Osteoblast (primary cell): ENCODE data around the gene RAMP3. TPM values are rescaled to one million over a fixed set of nuclear protein-coding genes. Genes with fewer than 3 reads are reported as not detected.

Experiments used
- DNase-seq: peaks from one replicate; pipeline ENCODE4 v3.0.0; 2011; ENCODE audit warnings: low spot score, mixed read lengths; ENCODE audit not compliant: insufficient read length; ENCODE audit errors: missing footprints
- H2AFZ ChIP-seq: 2 replicates; pipeline ENCODE4 v1.6.0; 2011; ENCODE audit warnings: mild to moderate bottlenecking, low read length
- H3K27ac ChIP-seq: 2 replicates; pipeline ENCODE4 v1.5.1; 2011; ENCODE audit warnings: mild to moderate bottlenecking, low read depth, low read length, moderate library complexity
- H3K27me3 ChIP-seq: 2 replicates; pipeline ENCODE4 v1.6.0; 2012; ENCODE audit warnings: mild to moderate bottlenecking, control low read depth, inconsistent platforms, low read length, moderate library complexity; ENCODE audit not compliant: insufficient read depth
- H3K36me3 ChIP-seq: 2 replicates; pipeline ENCODE4 v1.5.1; 2011; ENCODE audit warnings: mild to moderate bottlenecking, low read length, control low read depth, moderate library complexity; ENCODE audit not compliant: insufficient read depth
- H3K4me1 ChIP-seq: 2 replicates; pipeline ENCODE4 v1.5.1; 2011; ENCODE audit warnings: mild to moderate bottlenecking, low read length, control low read depth, moderate library complexity; ENCODE audit not compliant: insufficient read depth
- H3K4me2 ChIP-seq: 2 replicates; pipeline ENCODE4 v1.6.0; 2011; ENCODE audit warnings: mild to moderate bottlenecking, low read length; ENCODE audit not compliant: insufficient read depth
- H3K4me3 ChIP-seq: fragments of 200-600 bp; sonication (generic); 3 replicates; pipeline ENCODE4 v1.5.1; 2012; ENCODE audit warnings: mild to moderate bottlenecking, low read length, inconsistent platforms; ENCODE audit not compliant: insufficient read depth
- H3K79me2 ChIP-seq: 2 replicates; pipeline ENCODE4 v1.6.0; 2012; ENCODE audit warnings: mild to moderate bottlenecking, low read length, control low read depth, inconsistent platforms; ENCODE audit not compliant: insufficient read depth
- H3K9me3 ChIP-seq: 2 replicates; pipeline ENCODE4 v1.5.1; 2011; ENCODE audit warnings: low read depth, low read length, control low read depth
- H4K20me1 ChIP-seq: 2 replicates; pipeline ENCODE4 v1.6.0; 2012; ENCODE audit warnings: mild to moderate bottlenecking, low read length, control low read depth; ENCODE audit not compliant: insufficient read depth
- total RNA-seq: library from RNA; depleted of rRNA; stranded (reverse); fragments of >200 nt; gene quantifications from 2 replicates; pipeline ENCODE4 v1.2.3, GENCODE V29; 2012
- TF ChIP-seq, protein P1 (sequence below): IDR thresholded peaks from 2 replicates; pipeline ENCODE4 v1.5.1; 2011; ENCODE audit warnings: mild to moderate bottlenecking, low read depth, low read length, moderate library complexity; ENCODE audit errors: extremely low read depth

The RAMP3 gene
- total RNA-seq, 1 donor, result not detected

DNA sequence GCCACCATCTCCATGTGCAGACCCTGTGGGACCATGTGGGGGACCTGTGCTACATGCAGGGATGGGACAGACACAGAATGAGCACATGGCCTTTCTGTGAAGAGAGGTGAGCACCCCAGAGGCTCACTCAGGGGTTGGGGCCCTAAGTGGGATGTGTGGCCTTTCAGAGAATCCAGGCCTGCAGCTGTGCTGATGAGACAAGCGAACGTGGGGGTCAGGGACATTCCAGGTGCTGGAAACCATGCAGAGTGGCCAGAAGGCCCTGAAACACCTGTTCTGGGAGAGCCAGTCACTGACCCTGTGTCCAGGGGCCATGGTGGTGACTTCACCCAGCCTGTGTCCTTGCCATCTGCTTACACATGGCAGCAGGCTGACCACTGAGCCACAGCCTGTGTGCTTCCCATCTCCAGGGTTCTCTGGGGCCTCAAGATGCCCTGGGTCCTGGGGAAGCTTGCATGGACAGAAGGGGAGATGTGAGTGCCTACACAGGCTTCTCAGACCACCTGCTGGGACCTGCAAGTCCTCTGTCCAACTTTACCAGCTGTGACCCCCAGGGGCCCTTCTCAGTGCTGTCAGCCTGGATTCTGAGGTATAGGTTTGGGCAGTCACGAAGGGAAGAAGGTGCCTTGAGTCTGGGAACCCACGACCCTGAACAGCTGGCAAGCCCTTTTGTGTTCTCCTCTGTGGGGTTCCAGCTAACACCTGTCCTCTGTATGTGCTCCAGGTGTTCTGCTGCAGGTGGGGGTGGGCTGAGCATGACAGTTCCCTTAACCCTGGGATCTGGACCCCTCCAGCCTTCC, 17.6 kb downstream of the RAMP3 start:
- Histone ChIP-seq H4K20me1 (no peaks in the 10 kb centered on the region), H3K79me2 (no peaks in the 10 kb centered on the region), H3K27ac (no peak overlapping the region), H3K4me3 (no peak overlapping the region), H3K4me2 (no peak overlapping the region), H2AFZ (no peak overlapping the region), H3K4me1 (no peaks in the 10 kb centered on the region), H3K27me3 (peaks cover 9% of the 10 kb centered on the region), H3K36me3 (no peaks in the 10 kb centered on the region), H3K9me3 (no peaks in the 10 kb centered on the region)
- TF ChIP-seq, protein P1, sequence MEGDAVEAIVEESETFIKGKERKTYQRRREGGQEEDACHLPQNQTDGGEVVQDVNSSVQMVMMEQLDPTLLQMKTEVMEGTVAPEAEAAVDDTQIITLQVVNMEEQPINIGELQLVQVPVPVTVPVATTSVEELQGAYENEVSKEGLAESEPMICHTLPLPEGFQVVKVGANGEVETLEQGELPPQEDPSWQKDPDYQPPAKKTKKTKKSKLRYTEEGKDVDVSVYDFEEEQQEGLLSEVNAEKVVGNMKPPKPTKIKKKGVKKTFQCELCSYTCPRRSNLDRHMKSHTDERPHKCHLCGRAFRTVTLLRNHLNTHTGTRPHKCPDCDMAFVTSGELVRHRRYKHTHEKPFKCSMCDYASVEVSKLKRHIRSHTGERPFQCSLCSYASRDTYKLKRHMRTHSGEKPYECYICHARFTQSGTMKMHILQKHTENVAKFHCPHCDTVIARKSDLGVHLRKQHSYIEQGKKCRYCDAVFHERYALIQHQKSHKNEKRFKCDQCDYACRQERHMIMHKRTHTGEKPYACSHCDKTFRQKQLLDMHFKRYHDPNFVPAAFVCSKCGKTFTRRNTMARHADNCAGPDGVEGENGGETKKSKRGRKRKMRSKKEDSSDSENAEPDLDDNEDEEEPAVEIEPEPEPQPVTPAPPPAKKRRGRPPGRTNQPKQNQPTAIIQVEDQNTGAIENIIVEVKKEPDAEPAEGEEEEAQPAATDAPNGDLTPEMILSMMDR, result no peak
- DNase-seq, result no peak

DNA sequence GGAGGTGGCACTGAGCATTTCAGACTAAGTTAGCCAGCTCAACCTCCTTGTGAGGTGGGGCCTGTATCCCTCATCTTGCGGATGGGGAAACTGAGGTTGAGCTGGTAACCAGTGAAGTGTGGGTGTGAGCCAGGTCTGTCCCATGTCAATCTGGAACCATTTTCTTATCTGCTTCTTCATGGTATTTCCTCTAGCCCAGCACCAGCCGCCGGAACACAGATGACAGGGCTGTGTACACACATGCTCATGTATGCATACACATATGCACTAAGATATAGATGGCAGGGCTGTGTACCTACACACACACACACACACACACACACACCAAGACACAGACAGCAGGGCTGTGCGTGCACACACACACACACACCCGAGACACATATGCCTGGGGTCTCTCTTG, 18.5 kb downstream of the RAMP3 start:
- no peaks in the 10 kb centered on the region for H3K79me2 ChIP-seq
- no peak for DNase-seq
- no peaks in the 10 kb centered on the region for H3K36me3 ChIP-seq
- peaks cover 10% of the 10 kb centered on the region for H3K27me3 ChIP-seq
- no peaks in the 10 kb centered on the region for H4K20me1 ChIP-seq
- no peak overlapping the region for H3K4me3 ChIP-seq
- H3K4me1 ChIP-seq, result no peaks in the 10 kb centered on the region
- no peak overlapping the region for H2AFZ ChIP-seq
- no peak overlapping the region for H3K27ac ChIP-seq
- no peak overlapping the region for H3K4me2 ChIP-seq
- H3K9me3 ChIP-seq, result no peaks in the 10 kb centered on the region
- TF ChIP-seq, protein P1, result no peak

DNA sequence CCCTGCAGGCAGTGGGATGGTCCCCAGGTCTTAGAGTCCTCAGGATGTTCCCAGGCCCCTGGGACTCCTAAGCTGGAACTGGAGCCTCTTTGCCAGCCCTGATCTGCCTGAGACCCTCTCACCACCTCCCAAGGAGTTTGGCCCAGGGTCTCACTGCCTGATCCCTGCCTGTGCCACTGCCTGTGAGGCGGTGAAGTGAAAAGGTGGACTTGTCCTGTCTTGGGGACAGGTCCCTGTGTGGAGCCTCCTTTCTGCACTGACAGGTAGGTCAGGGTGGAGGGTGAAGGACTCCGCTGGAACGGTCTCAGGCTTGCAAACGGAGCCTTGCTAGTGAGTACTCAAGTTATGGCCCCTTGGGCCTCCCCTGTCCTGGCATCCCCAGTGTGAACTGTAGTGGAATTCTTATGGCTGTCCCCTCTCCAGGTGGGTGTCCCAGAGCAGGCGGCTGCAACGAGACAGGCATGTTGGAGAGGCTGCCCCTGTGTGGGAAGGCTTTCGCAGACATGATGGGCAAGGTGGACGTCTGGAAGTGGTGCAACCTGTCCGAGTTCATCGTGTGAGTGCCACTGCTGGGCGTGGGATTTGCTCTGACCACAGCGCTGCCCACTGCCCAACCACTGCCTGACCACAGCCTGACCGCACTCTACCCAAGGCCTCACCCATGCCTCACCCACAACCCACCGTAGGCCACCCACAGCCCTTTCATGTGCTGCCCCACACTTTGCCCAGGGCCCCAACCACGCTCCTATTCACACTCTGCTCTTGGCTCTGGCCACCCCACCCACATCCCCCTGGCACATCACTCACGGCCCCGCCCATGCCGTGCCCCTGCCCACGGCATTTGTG, 19.5 kb downstream of the RAMP3 start:
- no peak overlapping the region for H3K27ac ChIP-seq
- H3K27me3 ChIP-seq, result peaks cover 10% of the 10 kb centered on the region
- no peak overlapping the region for H3K4me2 ChIP-seq
- H3K79me2 ChIP-seq, result no peaks in the 10 kb centered on the region
- peak; percentile 63 for DNase-seq
- no peaks in the 10 kb centered on the region for H3K9me3 ChIP-seq
- H4K20me1 ChIP-seq, result no peaks in the 10 kb centered on the region
- H3K36me3 ChIP-seq, result no peaks in the 10 kb centered on the region
- TF ChIP-seq, protein P1, result no peak
- H2AFZ ChIP-seq, result no peak overlapping the region
- no peaks in the 10 kb centered on the region for H3K4me1 ChIP-seq
- H3K4me3 ChIP-seq, result no peak overlapping the region

DNA sequence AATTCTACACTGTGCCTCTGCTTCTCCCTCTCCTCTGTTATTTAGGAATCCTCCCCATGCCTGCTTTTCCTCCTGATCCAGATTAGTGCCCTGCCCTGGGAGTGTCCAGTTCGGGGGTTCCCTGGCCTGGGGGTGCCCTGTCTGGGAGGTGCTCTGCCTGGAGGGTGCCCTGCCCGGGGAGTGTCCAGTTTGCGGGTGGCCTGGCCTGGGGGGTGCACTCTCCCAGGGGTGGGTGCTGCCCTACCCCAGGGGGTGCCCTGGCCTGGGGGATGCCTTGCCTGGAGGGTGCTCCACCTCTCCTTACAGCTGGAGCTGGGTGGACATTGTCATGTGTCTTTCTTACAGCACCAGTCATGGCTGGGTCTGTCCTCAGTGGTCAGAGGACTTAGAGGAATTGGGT, 20.2 kb downstream of the RAMP3 start:
- H3K79me2 ChIP-seq, result no peaks in the 10 kb centered on the region
- no peak overlapping the region for H3K4me2 ChIP-seq
- H3K9me3 ChIP-seq, result no peaks in the 10 kb centered on the region
- H3K36me3 ChIP-seq, result no peaks in the 10 kb centered on the region
- no peak overlapping the region for H3K4me3 ChIP-seq
- no peak for DNase-seq
- H3K27me3 ChIP-seq, result peaks cover 10% of the 10 kb centered on the region
- TF ChIP-seq, protein P1, result no peak
- H2AFZ ChIP-seq, result no peak overlapping the region
- H3K27ac ChIP-seq, result no peak overlapping the region
- no peaks in the 10 kb centered on the region for H3K4me1 ChIP-seq
- no peaks in the 10 kb centered on the region for H4K20me1 ChIP-seq
